BJ (cell line): ENCODE measurements around the gene INTS7. TPM values are rescaled to one million over a fixed set of nuclear protein-coding genes. Genes with fewer than 3 reads are reported as not detected.
"Not testable (repeated sequence)": the region's sequence is repeated elsewhere in the genome, so short reads cannot be mapped to it uniquely, and the experiment has no call there.

Experiments
- CTCF ChIA-PET: fragments of 350-600 bp; formaldehyde crosslinking; extraction: SDS; loops from one replicate; lab custom pipeline; 2021; ENCODE audit warnings: antibody characterized with exemption, inconsistent platforms; lab: Yijun Ruan, JAX
- POLR2A ChIA-PET: fragments of 300-600 bp; sonication (Branson Sonifier 250); formaldehyde crosslinking; extraction: SDS; loops from one replicate; lab custom pipeline; 2021; ENCODE audit warnings: antibody characterized with exemption; lab: Charles Lee
- DNase-seq: peaks from one replicate; pipeline ENCODE4 v3.0.0-alpha.2; 2011; ENCODE audit warnings: low read depth
- H3K27me3 ChIP-seq: 2 replicates; pipeline ENCODE4 v1.6.0; 2011; ENCODE audit warnings: low read length; ENCODE audit not compliant: control insufficient read depth, insufficient read depth
- H3K36me3 ChIP-seq: 2 replicates; pipeline ENCODE4 v1.5.1; 2011; ENCODE audit warnings: low read length; ENCODE audit not compliant: control insufficient read depth, insufficient read depth
- H3K4me3 ChIP-seq: 2 replicates; pipeline ENCODE4 v1.5.1; 2011; ENCODE audit warnings: low read depth, mild to moderate bottlenecking, control low read depth, low read length
- CTCF ChIP-seq: IDR thresholded peaks from 2 replicates; pipeline ENCODE4 v1.5.1; 2011; ENCODE audit warnings: low read depth, mild to moderate bottlenecking, control low read depth, inconsistent platforms, low read length, moderate library complexity; ENCODE audit not compliant: insufficient read depth
- polyA plus RNA-seq: library from polyadenylated mRNA; depleted of rRNA; stranded (reverse); fragments of >200 nt; gene quantifications from 2 replicates; pipeline ENCODE4 v1.2.3, GENCODE V29; 2011

The INTS7 gene
- polyA plus RNA-seq, 1 experiment, result 11.6 TPM

DNA sequence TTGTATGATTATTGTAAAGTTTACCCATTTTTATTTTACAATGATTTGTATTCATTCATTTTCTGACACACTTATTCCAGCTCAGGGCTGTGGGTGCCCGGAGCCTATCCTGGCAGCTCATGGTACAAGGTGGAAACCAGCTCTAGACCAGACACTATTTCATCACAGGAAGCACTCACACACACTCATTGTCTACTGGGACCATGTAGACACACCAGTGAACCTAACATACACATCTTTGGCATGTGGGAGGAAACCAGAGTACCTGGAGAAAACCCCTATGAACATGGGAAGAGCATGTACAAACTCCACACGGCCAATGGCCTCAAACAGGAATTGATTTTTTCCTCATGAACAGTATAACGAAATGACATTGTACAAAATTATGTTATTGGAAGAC, 2.5 kb upstream of the INTS7 start:
- Histone ChIP-seq H3K27me3 (no peaks in the 10 kb centered on the region), H3K36me3 (no peaks in the 10 kb centered on the region), H3K4me3 (no peak overlapping the region)
- CTCF ChIA-PET, result interaction anchor here (1.5 to 1.7 kb wide), 2 partner anchors 418 to 439 kb away, joined by 3 to 4 read pairs; no protein-coding TSS in a partner anchor
- TF ChIP-seq CTCF, result no peak
- POLR2A ChIA-PET, result no interaction called here
- DNase-seq, result no peak

GRCh38 chr1:212035835-212036605, 663 bp upstream of the INTS7 start:
- H3K36me3 ChIP-seq, result no peaks in the 10 kb centered on the region
- DNase-seq, result no peak
- CTCF ChIA-PET, result interaction anchor here (0.7 to 9.1 kb wide), 35 partner anchors 9 to 441 kb away, joined by 3 to 92 read pairs (median 6); partner anchors contain the start of gene NEK2
- POLR2A ChIA-PET, result interaction anchor here (0.6 kb wide), 1 partner anchor 20 kb away, joined by 3 read pairs; no protein-coding TSS in a partner anchor
- H3K27me3 ChIP-seq, result no peaks in the 10 kb centered on the region
- H3K4me3 ChIP-seq, result peak overlapping the region; percentile 65
- no peak for TF ChIP-seq CTCF

- peak overlapping the region; percentile 48 for H3K4me3 ChIP-seq
- TF ChIP-seq CTCF, result no peak
- DNase-seq, result no peak
- CTCF ChIA-PET, result interaction anchor here (0.6 to 9.1 kb wide), 45 partner anchors 9 to 1510 kb away, joined by 3 to 92 read pairs (median 4); partner anchors contain the start of genes NEK2 and SLC30A1
- no peaks in the 10 kb centered on the region for H3K36me3 ChIP-seq
- no peaks in the 10 kb centered on the region for H3K27me3 ChIP-seq
- POLR2A ChIA-PET, result interaction anchor here (0.6 kb wide), 2 partner anchors 423 to 574 kb away, joined by 3 to 4 read pairs; no protein-coding TSS in a partner anchor
These were observed 738 bp downstream of the INTS7 start for GRCh38 chr1:212034516-212035122.

DNA sequence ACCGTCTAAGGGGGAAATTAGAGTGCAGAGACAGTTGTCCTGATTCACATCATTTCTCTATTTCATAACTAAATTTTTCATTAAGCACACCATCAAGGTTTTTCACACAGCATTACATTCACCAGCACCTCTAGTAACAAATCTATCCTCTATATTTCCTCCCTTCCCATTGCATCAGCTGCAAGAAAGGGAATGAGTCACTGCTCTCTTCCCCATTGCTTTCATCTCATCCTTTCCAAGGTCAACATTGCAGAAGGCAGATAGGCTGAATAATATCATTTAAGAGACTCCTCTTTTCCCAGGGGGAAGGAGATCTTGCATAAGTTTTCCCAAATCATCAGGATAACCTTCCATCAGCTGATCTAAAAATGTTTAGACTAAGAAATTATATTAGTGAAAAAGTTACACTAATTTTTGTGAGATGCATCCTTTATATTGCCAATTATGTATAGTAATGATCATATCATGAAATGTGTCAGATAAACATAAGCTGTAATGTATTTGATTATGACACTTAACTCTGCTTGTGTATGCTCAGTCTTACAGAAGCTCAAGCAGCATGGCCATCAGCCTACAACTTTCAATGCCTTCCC, 4.3 kb downstream of the INTS7 start:
- ChIA-PET CTCF (interaction anchor here (1.1 to 9.1 kb wide), 7 partner anchors 10 to 348 kb away, joined by 3 to 92 read pairs (median 3); no protein-coding TSS in a partner anchor), POLR2A (interaction anchor here (0.6 kb wide), 1 partner anchor 23 kb away, joined by 3 read pairs; no protein-coding TSS in a partner anchor)
- Histone ChIP-seq H3K36me3 (no peaks in the 10 kb centered on the region), H3K27me3 (no peaks in the 10 kb centered on the region), H3K4me3 (no peak overlapping the region)
- TF ChIP-seq CTCF, result no peak
- peak; percentile 50 for DNase-seq

DNA sequence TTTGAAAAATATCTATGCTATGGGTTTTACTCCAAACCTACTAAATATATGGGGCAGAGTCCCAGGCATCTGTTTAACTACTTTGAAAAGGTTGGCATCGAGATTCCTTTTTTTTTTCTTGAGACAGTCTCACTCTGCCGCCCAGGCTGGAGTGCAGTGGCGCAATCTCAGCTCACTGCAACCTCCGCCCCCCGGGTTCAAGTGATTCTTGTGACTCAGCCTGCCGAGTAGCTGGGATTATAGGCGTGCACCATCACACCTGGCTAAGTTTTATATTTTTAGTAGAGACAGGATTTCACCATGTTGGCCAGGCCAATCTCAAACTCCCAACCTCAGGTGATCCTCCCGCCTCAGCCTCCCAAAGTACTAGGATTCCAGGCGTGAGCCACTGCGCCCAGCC, 7.6 kb downstream of the INTS7 start:
- DNase-seq, H3K4me3 ChIP-seq, POLR2A ChIA-PET, H3K27me3 ChIP-seq, H3K36me3 ChIP-seq: not testable (repeated sequence)
- CTCF ChIA-PET, result interaction anchor here (0.5 to 1.0 kb wide), 3 partner anchors 50 to 352 kb away, joined by 3 to 4 read pairs (median 4); partner anchors contain the start of gene NEK2
